Spleen (tissue), 11 donors: ENCODE results near the gene PLCB4. TPM values are rescaled to one million over a fixed set of nuclear protein-coding genes. Genes with fewer than 3 reads are reported as not detected.
"Not testable (repeated sequence)": the region's sequence is repeated elsewhere in the genome, so short reads cannot be mapped to it uniquely, and the experiment has no call there.

Experiments
- DNase-seq: peaks from one replicate; pipeline ENCODE4 v3.0.0-alpha.2; 2020
- H3K27ac ChIP-seq, 8 donors: fragments of 200-600 bp; sonication (generic) in 7 of 8; 1 replicate in 4 of 8; 2 replicates in 4 of 8; pipeline versions ENCODE4 v1.5.0 to v1.8.0; 2016 to 2021; ENCODE audit warnings: inconsistent platforms in 4 of 8, mild to moderate bottlenecking in 4 of 8, moderate library complexity in 1 of 8
- H3K27me3 ChIP-seq, 7 donors: fragments of 200-600 bp; sonication (generic) in 6 of 7; replicated peaks in 1 of 7; 1 replicate in 4 of 7; 2 replicates in 3 of 7; pipeline versions ENCODE4 v1.5.0 to v1.8.0; 2016 to 2021; ENCODE audit warnings: inconsistent platforms in 3 of 7, mild to moderate bottlenecking in 1 of 7
- H3K36me3 ChIP-seq, 6 donors: fragments of 200-600 bp; sonication (generic) in 5 of 6; 1 replicate in 4 of 6; 2 replicates in 2 of 6; pipeline versions ENCODE4 v1.5.0 to v1.8.0; 2016 to 2021; ENCODE audit warnings: inconsistent platforms in 2 of 6
- H3K4me1 ChIP-seq, 6 donors: fragments of 200-600 bp; sonication (generic) in 5 of 6; 1 replicate in 3 of 6; 2 replicates in 3 of 6; pipeline versions ENCODE4 v1.5.0 to v1.8.0; 2016 to 2021; ENCODE audit warnings: inconsistent platforms in 3 of 6
- H3K4me3 ChIP-seq, 8 donors: fragments of 200-600 bp; sonication (generic) in 7 of 8; 1 replicate in 4 of 8; 2 replicates in 4 of 8; pipeline versions ENCODE4 v1.5.0 to v1.8.0; 2016 to 2021; ENCODE audit warnings: inconsistent platforms in 4 of 8, mild to moderate bottlenecking in 4 of 8, moderate library complexity in 2 of 8
- H3K9me3 ChIP-seq, 8 donors: fragments of 200-600 bp; sonication (generic) in 7 of 8; 1 replicate in 4 of 8; 2 replicates in 4 of 8; pipeline versions ENCODE4 v1.5.0 to v1.8.0; 2016 to 2021; ENCODE audit warnings: inconsistent platforms in 4 of 8
- CTCF ChIP-seq, 11 experiments: fragments of 200-600 bp in 7 of 11; fragments of 450-650 bp in 4 of 11; sonication (generic) in 4 of 11; IDR thresholded peaks in 8 of 11; conservative IDR thresholded peaks in 3 of 11; 1 replicate in 7 of 11; 2 replicates in 4 of 11; pipeline versions ENCODE4 v1.4.0 to v1.8.0; 2016 to 2021; ENCODE audit warnings: antibody characterized with exemption in 11 of 11, inconsistent platforms in 4 of 11, mild to moderate bottlenecking in 1 of 11
- POLR2A ChIP-seq, 3 donors: fragments of 450-650 bp; IDR thresholded peaks; one replicate each; pipeline ENCODE4 v1.5.1; 2017; ENCODE audit warnings: antibody characterized with exemption in 3 of 3, mild to moderate bottlenecking in 1 of 3
- POLR2AphosphoS5 ChIP-seq, 3 donors: sonication (generic); formaldehyde crosslinking; IDR thresholded peaks; one replicate each; pipeline ENCODE4 v1.5.1; 2017; ENCODE audit warnings: antibody characterized with exemption in 3 of 3
- WGBS, 5 donors: extraction: QIAGEN DNeasy Blood & Tissue Kit in 3 of 5; methylation state at CpG; one replicate each; pipeline versions ENCODE4 v1.1.5 to v1.1.7; 2013 to 2018; 5-methylcytosine and 5-hydroxymethylcytosine counted together
- intact Hi-C: fragments of 100-400 bp; cut with DNase I; formaldehyde crosslinking; loops from one replicate; pipeline ENCODE4 v1.15.0; 2023; ENCODE audit warnings: low total_unique reads
- polyA plus RNA-seq, 3 donors: library from polyadenylated mRNA; stranded (reverse); fragments of 200-250 nt; gene quantifications; one replicate each; pipeline ENCODE4 v1.2.1, GENCODE V29; 2013
- total RNA-seq, 7 donors: library from RNA; depleted of rRNA in 3 of 7; stranded (reverse); fragments of >200 nt in 3 of 7; fragmentation: NEBNext Ultra II Directional in 4 of 7; extraction: Animal tissue kit (Norgen Biotek cat#: 25700) in 4 of 7; gene quantifications; one replicate each; pipeline versions ENCODE4 v1.1.0 to v1.2.1, GENCODE V29; 2016 to 2021
- donor health status: healthy with polysubstance abuse.
- donor health status: DM: no; HTN: no; CAD: no; lungs with moderate emphysema.
- donor health status: DM: no; HTN: no; CAD: no.
- donor health status: Bipolar disorder and iron deficiency.
- donor health status: healthy.
- donor health status: DM: no; HTN: no; CAD: no.
- donor health status: DM: yes; HTN: yes; CAD: no.

PLCB4 gene
- total and polyA plus RNA-seq, 10 donors, result 0.43 to 4.9 (median 1.6) TPM

DNA sequence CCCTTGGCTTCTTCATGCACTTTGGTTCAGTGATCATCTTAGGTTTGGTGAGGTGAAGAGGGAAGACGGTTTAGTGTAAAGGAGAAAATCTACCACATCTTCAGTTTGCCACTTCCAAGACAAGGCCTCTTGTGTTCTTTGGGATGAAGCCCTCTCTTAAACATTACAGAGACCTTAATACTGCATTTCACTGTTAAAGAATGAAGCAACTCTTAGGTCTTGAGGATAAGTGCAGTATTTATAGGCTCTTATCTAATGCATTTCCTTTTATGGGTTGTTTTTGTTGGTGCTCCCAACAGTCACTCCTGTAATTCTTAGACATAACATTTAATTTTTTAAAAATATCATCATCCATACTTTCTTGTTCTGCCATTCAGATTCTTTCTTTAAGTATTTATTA, 305.6 kb downstream of the PLCB4 start:
- intact Hi-C loops, result no loop called here
- Histone ChIP-seq H3K27ac (no peak overlapping the region), H3K4me1 (no peaks in the 10 kb centered on the region), H3K36me3 (no peaks in the 10 kb centered on the region), H3K27me3 (no peaks in the 10 kb centered on the region), H3K4me3 (no peak overlapping the region), H3K9me3 (no peaks in the 10 kb centered on the region)
- WGBS, 5 donors, result 61 to 77% (median 70%) methylated on average over 1 of the region's 1 CpG
- no peak for DNase-seq
- TF ChIP-seq POLR2AphosphoS5 (IDR thresholded peaks at IDR 0.05) (no peak), POLR2A (IDR thresholded peaks at IDR 0.05) (no peak), CTCF (IDR thresholded peaks at IDR 0.05 in 8 of 11, conservative IDR thresholded peaks at IDR 0.05 in 3 of 11) (no peak)

DNA sequence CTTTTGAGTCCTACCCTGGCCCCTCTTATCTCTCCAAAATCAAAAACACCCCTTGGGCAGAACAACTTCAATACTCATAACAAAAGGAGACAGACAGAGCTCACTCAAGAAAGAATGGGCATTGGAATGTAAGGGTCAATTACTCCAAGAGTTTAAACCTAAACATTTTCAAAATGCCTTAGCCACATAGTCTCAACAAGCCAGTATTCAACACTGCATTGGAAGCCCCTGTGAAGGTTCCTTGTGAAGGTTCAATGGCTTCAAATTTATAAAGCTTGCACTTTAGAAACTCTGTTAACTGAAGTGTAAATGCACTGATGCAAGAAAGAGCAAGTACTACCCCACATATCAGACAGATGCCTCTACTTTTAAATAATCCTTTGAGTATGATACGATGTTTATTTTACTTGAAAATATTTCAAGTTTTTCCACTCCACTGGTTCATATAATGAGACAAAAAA, 306.4 kb downstream of the PLCB4 start:
- Histone ChIP-seq H3K9me3 (no peaks in the 10 kb centered on the region), H3K4me3 (no peak overlapping the region), H3K27ac (no peak overlapping the region), H3K27me3 (no peaks in the 10 kb centered on the region), H3K36me3 (no peaks in the 10 kb centered on the region), H3K4me1 (no peaks in the 10 kb centered on the region)
- no peak for DNase-seq
- intact Hi-C loops, result no loop called here
- 63 to 79% (median 65%) methylated on average over 1 of the region's 1 CpG for WGBS, 5 donors
- TF ChIP-seq POLR2AphosphoS5 (IDR thresholded peaks at IDR 0.05) (no peak), POLR2A (IDR thresholded peaks at IDR 0.05) (no peak), CTCF (IDR thresholded peaks at IDR 0.05 in 8 of 11, conservative IDR thresholded peaks at IDR 0.05 in 3 of 11) (no peak)

GRCh38 chr20:9377007-9377406, 308.1 kb downstream of the PLCB4 start:
- 80 to 94% (median 82%) methylated on average over 2 of the region's 2 CpGs for WGBS, 5 donors
- intact Hi-C loops, result no loop called here
- no peaks in the 10 kb centered on the region for H3K36me3 ChIP-seq

GRCh38 chr20:9385345-9386310, 316.7 kb downstream of the PLCB4 start:
- intact Hi-C loops, H3K4me1 ChIP-seq, H3K36me3 ChIP-seq, DNase-seq, H3K4me3 ChIP-seq, H3K27ac ChIP-seq, H3K27me3 ChIP-seq, H3K9me3 ChIP-seq: not testable (repeated sequence)
- WGBS, 5 donors, result 87 to 97% (median 92%) methylated on average over 38 to 61 of the region's 61 CpGs

More at GRCh38 chr20:9377007-9377406, 308.1 kb downstream of the PLCB4 start:
- no peak overlapping the region for H3K27ac ChIP-seq
- H3K4me3 ChIP-seq, result no peak overlapping the region
- no peaks in the 10 kb centered on the region for H3K4me1 ChIP-seq
- no peak for DNase-seq
- H3K9me3 ChIP-seq, result no peaks in the 10 kb centered on the region
- H3K27me3 ChIP-seq, result no peaks in the 10 kb centered on the region
- TF ChIP-seq POLR2AphosphoS5 (IDR thresholded peaks at IDR 0.05), result no peak

GRCh38 chr20:9388160-9388812, 319.4 kb downstream of the PLCB4 start:
- Histone ChIP-seq H3K27me3 (no peaks in the 10 kb centered on the region), H3K4me1 (no peaks in the 10 kb centered on the region), H3K36me3 (no peaks in the 10 kb centered on the region), H3K9me3 (peaks cover 0 to 6% (median 0%) of the 10 kb centered on the region in 8 donors), H3K27ac (no peak overlapping the region), H3K4me3 (no peak overlapping the region)
- no peak for TF ChIP-seq CTCF (IDR thresholded peaks at IDR 0.05 in 8 of 11, conservative IDR thresholded peaks at IDR 0.05 in 3 of 11)
- no peak for TF ChIP-seq POLR2A (IDR thresholded peaks at IDR 0.05)
- no peak for TF ChIP-seq POLR2AphosphoS5 (IDR thresholded peaks at IDR 0.05)
- DNase-seq, result no peak
- WGBS, 5 donors, result 77 to 94% (median 89%) methylated on average over 8 of the region's 8 CpGs
- intact Hi-C loops, result no loop called here
